HG02588 (cell line): ENCODE measurements around the gene CENPX.
A peak's percentile ranks its signal among the peaks of the same experiment; 100 is the strongest.

Experiments used
- ATAC-seq: cut with Tn5 transposase; IDR thresholded peaks from one replicate; pipeline ENCODE4 v1.9.1; 2021; ENCODE audit warnings: mild to moderate bottlenecking, moderate library complexity; ENCODE audit not compliant: unreplicated experiment

The CENPX gene

DNA sequence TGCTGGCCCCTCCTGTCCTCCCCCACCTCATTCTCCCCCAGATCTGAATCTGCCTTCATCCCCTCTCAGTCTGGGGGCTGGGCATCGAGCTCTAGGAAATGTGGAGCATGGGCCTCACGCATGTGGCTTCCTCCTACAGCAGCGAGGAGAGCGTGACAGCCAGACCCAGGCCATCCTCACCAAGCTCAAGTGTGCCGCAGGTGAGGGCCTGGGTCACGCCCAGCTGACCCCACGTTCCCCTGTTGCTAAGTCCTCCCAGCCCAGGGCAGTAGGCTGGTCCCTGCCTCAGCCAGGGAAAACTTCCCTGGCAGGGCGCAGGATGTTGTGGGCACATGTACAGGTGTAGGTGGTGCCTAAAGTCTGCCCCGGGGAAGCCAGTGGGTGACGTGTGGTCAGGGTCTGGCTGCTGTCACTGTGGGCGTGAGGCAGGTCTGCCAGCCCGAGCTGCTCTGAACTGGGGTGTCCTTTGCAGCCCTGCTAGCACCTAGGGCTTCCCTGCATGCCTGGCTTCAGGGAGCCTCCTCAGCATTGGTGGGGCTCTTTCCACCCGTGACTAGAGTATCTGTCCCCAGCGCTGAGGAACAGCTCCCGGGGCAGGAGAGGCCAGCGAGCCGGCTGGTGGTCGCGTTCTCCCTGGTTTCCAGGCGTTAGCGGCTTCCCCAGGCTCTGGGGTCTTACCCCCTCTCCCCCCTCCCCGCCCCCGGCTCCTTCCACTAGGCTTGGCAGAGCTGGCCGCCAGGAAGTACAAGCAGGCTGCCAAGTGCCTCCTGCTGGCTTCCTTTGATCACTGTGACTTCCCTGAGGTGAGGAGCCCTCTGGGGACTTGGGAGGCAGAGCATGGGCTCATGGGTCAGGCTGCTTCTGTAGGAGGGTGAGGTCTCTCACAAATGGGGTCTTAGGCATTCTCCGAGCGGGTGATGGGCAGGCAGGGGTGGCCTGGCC is 32.6 kb upstream of the CENPX start:
- no peak for ATAC-seq

DNA sequence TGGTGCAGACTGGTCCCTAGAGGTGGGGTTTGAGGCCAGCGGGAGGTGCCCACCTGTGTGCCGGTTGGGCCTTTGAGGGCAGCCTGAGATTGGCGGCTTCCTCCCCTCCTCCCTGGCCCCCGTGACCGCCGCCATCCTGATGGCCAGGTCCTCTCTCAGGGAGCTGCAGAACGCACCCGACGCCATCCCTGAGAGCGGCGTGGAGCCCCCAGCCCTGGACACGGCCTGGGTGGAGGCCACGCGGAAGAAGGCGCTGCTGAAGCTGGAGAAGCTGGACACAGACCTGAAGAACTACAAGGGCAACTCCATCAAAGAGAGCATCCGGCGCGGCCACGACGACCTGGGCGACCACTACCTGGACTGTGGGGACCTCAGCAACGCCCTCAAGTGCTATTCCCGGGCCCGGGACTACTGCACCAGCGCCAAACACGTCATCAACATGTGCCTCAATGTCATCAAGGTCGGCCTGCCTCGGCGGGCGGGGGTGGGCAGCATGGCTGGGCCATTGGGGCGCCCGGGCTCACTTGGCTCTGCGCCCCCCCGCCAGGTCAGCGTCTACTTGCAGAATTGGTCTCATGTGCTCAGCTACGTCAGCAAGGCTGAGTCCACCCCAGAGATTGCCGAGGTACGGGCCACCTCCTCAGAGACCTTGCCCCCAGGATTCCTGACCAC is 31.8 kb upstream of the CENPX start:
- no peak for ATAC-seq

DNA sequence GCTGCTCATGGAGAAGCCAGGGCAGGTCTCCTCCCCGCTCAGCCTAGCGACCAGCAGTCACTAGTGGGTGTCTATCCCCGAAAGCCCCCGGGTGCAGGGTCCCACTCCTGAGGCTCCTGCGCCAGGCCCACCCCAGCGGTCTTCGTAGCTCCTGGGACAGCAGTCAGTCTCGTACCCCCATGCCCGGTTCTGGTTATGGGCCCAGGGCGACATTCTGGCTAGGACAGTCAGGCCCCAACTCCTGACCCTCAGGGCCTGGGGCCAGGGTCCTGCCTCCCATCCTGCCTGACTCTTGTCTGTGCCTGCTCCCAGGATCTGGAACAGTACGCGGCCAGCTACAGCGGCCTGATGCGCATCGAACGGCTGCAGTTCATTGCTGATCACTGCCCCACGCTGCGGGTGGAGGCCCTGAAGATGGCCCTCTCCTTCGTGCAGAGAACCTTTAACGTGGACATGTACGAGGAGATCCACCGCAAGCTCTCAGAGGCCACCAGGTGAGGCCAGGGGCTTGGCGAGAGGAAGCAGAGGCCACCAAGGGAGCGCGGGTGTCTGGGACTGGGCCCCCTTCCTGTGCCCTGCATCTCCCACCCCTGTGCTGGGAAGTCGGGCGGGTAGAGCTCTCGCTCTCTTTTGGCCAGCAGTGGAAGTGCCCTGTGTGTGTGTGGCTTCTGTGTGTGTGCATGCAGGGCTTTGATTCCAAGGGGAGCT is 31.0 kb upstream of the CENPX start:
- ATAC-seq = no peak

DNA sequence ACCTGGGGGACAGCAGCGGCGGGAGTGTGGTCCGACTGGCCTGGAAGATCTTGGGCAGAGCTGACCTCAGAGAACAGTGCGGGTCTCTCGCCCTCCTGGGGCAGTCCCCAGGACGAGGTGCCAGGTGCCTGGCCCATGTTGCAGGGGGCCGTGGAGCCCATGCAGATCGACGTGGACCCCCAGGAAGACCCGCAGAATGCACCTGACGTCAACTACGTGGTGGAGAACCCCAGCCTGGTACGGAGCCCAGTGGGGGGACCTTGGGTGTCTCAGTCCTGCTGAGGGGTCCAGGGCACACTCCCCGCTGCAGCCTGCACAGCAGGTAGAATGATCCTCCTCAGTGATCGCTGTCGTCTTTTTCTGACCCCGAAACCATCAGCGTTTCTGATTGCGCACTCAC is 30.5 kb upstream of the CENPX start:
- no peak for ATAC-seq

DNA sequence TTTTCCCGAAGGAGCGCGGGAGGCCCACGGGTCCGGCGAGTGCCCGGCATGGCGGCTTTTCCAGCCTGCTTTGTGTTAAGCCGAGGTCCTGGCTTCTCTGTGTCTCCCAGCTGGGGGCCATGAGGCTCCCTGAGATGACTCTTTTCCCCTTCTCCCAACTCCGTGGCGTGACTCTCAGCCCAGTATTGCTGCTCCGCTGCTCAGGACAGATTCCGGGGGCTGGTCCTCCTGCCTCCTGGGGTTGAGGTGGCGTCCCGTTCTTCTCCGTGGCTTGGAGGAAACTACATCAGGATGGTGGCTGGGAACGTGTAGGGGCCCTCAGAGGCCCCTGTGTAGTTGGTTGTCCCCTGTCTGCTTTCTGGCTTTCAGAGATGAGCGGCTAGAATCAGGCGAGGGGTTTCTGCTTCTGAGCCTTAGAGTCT is 30.0 kb upstream of the CENPX start:
- ATAC-seq = no peak

DNA sequence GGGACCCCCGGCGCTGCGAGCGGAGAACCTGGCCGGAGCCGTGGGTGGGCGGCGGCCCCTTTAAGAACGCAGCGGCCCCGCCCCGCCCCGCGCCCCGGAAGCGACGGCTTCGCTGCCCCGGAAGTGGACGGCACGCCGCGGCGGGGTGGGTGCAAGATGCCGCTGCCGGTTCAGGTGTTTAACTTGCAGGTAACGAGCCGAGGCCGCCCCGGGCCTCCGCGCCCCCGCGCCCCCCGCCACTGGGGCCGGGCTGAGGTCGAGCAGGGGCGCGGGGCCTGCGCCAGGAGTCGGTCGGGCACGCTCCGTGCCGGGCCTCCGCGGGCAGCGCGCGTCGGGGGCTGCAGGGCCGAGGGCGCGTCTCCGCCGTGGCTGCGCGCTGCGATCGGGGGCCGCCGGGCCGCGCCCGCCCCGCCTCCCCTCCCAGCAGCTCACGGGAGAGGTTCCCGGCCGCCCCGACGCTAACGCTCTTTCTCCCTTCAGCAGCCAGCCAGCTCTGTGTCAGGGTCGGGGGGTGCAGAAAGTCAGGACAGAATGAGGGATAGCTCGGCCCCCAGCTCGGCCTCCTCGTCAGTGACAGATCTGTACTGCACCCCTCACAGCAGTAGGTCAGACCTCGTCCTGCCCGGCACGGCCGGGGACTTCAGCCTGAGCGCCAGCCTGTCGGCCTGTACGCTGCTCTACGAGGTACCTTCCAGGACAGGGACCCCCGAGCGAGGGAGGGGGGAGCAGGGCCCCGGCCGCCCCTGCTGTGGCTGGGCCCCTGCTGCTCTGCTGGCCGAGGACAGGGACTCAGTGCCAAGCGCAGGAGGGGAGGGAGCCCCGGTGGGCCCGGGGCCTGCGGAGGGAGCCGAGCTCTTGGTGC is 29.3 kb upstream of the CENPX start, which contains the start of the genes GPS1 and RFNG:
Gene GPS1, plus strand, starts transcription at position 123 of the 862 bp plus-strand sequence. Its CDS starts 34 bp downstream, at position 157.
Gene RFNG, minus strand, starts transcription at position 36 of the 862 bp plus-strand sequence. CDS start 45 bp downstream, outside the sequence.
- ATAC-seq = peak; percentile 40

DNA sequence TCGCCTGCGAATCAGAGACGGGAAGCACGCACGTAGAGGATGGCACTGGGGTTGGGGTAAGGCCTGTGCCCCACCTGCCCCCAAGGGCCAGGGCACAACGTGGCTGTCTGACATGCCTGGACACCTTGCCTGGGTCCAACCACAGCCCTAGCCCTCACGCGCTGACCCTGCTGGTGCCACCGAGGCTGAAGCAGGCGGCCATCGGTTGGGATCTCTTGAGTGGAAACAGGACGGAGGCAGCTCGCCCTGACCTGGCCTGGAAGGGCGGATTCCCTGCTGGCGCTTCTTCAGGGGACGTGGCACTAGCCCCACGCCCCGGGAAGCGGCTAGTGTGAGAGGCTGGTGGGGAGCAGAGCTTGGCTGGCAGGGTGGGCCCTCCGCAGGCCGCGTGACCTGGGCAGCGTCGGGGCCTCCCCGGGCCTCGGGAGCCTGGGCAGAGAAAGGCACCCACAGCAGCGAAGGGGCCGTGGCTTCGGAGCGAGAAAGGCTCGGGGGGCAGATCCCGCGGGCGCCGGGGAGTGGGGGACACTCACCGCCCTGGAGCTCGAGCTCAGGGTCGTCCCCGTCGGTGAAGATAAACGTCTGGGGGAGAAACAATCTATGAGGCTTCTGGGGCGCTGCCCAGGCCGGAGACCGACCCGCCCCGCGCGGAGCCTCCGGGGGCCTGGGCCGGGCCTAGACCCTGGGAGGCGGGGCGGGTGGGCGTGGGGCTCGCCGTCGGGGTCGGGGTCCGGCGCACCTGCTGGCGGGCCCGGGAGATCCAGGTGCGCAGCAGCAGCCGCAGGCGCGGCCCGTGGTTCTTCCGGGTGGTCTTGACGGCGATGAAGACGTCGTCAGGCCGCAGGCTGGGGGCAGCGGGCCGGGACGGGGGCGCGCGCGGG is 28.3 kb upstream of the CENPX start:
- ATAC-seq = no peak

DNA sequence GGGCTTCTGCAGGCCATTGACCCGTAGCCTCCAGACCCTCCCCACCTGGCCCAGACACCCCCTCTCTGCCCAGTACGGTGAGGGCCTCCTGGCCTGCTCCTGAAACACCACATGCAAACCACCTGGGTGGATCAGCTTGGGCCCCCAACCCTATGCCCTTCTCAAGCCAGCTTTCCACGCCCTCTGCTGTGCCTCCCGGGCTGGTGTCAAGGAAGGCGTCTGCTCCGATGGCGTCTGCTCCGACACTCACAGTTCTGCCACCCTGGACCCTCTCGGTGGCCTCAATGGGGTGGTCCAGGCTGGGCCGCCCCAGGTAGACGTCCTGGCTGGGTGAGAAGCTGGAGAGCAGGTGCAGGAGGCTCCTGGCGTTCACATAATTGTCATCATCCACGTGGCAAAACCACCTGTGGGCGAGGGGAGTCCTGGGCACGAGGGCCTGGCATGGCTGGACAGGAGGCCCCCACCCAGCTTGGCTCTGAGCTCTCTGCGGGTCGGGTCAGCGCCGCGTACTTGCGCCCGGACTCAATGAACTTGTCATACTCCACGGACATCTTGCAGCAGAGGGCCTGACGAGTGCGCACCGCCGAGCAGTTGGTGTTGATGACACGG is 27.6 kb upstream of the CENPX start:
- ATAC-seq = no peak

DNA sequence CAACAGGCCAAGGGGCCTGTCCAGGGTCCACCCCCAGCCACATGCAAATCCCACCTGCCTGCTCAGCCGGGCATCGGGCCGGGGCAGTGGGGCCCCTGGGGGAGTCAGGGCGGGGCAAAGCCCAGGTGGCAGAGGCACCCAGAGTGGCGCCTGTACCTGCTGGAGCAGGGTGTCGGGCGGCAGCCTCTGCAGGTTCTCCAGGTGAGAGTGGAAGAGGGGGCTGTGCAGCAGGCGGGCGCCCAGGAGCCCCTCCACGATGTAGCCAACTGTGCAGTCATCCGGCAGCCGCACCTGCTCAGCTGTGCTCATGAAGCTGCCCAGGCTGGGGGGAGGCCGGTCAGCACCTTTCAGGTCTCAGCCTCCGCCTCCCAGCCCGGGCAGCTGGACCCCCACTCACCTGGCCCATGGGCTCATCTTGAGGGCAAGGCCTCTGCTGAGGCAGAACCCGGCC is 26.9 kb upstream of the CENPX start:
- ATAC-seq = no peak

DNA sequence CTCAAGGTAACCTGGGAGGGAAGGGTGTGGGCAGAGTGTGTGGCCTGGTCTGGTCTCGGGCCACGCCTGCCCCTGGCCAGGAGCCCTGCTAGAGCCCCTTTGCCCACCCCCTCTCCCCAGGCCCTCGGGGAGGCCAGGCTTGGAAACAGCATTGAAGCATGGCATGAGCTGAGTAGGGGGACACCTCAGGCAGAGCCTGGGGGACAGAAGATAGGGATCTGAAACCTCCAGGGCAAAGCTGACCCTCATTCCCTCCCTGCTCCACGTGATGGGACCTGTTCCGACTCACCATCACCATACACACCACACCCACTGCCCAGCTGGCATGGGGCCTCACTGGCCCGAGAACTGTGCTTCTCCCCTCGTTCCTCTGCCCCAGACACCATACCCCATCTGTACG is 26.4 kb upstream of the CENPX start:
- ATAC-seq = no peak

DNA sequence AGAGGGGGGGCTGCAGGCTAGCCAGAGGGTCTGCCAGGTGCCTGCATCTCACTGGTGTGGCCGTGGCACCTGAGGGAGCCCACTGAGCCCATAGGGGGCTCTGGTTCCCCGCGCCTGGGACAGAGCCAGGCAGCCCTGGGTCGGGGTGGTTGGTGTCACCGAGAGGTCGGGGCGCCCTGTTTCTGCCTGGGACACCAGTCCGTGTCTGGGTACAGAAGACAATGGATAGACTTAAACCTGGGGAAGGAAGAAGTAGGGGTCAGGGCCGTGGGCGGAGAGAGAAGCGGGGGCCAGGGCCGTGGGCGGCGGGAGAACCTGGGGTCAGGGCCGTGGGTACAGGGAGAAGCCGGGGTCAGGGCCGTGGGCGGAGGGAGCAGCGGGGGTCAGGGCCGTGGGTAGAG is 25.9 kb upstream of the CENPX start:
- no peak for ATAC-seq

DNA sequence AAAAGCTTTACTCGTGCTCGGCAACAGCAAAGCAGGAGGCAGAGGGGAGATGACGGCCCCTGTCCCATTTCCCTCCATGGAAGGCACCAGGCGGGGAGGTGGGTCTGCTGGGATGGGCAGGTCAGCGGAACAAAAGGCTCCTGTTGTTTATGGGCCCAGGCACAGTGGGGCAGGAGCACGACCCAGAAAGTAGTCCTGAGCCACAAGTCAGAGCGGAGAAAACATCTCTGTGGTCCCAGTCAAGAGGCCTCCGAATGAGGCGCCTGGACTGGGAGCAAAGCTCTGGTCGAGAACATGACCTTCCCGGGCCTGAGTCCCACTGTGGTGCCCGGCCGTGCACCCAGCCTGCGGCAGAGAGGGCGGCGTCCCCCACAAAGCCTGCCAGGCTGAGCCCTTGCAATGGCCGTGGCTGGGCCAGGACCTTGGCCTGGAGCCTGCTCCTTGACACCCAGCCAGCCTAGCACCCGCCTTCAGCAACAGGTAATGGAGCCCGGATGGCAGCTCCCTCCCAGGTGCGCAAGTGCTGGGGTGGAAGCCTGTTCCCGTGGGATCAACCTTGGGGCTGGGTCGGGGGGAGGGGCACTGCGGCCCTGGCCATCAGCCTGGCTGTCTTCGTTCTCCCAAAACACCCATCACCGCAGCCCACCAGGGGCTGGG is 25.4 kb upstream of the CENPX start:
- no peak for ATAC-seq

DNA sequence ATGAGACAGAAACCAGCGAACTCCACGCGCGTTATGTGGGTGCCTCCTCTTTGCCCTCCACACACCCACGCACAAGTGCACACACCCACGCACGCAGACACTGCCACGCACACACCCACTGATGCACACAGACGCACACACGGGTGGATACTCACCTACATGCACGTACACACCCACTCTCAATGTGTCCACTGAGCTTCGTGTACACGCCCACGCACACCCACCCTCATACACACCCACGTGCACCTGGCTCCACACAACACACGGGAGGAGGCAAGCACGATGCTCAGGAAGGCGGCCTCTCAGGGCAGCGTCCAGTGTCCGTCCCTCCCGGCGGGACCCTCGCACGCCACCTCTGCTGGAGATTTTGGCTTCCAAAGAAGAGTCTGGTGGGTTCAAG is 24.7 kb upstream of the CENPX start:
- no peak for ATAC-seq

DNA sequence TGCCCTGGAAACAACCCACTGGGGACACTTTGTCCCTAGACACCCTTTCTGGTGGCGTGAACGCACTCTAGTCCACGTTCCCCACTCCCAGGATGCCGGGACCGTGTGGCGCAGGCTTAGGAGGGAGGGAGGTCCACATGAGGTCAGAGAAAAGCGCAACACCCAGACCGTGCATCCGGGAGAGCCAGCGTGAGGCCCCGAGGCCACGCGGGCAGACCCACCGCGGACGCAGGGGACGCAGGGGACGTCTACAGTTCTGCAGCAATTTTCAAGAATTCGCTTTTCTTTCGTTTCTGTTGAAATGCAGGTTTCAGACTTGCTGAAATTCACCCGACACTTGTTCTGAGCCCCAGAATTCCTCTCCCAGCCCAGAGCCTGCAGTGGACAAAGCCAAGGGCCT is 24.2 kb upstream of the CENPX start:
- ATAC-seq = no peak

DNA sequence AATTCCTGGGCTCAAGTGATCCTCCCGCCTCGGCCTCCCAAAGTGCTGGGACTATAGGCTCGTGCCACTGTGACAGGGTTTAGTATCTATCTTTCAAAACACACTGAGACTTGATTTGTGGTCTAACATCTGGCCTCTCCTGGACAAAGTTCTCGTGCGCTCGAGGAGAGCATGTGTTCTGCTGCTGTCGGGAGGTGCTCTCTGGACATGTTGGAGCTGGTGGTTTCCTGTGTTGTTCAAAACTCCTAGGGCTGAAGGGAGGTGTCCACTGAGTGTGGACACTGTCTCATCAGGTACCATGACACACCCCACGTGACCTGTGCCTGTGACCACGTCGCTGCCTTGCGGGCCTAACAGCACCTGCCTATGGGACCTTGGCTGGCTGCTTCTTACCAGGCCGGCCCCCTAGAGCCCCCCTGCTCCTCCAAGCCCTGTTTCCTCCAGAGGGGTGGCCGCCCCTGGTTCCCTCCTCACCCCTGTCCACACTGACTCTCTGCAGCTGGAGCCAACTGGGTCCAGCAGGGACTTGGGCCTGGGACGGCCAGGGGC is 23.3 kb upstream of the CENPX start:
- no peak for ATAC-seq

DNA sequence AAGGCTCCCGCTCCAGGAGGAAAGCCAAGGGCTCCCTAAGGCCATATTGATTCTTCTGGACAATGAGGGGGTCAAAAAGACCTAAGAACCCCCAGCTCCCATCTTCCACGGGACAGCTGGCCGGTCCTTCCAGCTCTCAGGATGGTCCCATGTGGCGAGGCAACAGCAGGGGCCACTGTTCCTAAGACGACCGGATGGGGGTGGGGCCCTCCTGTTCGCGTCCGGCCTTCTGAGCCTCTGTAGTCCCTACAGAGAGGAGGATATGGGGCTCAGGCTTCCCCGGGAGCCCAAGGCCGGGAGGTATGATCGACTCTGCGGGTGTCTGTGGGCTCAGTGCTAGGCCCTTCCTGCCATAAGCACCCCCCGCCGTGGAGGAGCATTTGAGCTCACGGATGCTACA is 20.8 kb upstream of the CENPX start:
- no peak for ATAC-seq

DNA sequence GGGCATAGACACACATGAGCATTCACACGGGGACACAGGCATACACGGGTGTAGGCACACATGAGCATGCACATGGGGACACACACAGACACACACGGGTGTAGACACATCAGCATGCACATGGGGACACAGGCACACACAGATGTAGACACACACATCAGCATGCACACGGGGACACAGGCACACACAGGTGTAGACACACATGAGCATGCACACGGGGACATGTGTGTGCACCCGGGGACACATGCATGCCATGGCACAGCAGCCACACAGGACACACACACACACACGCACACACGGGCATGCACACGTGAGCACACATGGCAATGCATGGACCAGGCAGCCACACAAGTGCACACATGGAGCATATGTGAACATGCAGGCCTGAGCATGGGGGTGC is 20.0 kb upstream of the CENPX start:
- no peak for ATAC-seq

DNA sequence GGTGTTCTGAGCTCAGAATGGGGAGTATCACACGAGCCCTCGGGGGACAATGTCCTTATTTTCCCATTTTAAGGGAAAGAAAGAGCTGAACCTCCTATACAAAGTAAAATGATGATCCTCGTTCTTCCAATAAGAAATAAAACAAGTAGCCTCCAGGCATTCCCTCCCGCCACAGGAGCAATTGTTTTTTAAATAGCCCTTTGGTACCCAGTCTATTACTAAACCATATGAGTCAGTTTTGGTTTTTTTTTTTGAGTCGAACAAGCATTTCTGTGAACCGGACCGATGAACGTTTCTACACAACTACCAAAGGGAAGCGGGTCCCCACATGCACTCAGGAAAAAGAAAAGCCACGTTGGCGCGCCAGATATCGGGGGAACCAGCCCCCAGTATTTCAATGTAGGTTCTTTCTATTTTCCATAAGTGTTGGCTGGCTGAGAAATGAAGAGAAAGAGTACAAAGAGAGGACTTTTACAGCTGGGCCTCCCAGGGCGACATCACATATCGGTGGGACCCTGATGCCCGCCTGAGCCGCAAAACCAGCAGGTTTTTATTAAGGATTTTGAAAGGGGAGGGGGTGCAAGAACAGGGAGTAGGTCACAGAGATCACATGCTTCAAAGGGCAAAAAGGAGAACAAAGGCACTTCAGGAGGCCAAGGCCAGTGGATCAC is 18.6 kb upstream of the CENPX start:
- no peak for ATAC-seq
